Measurements from ENCODE around the gene CNTRL. TPM values are rescaled to one million over a fixed set of nuclear protein-coding genes. Genes with fewer than 3 reads are reported as not detected.
"Not testable (repeated sequence)": the region's sequence is repeated elsewhere in the genome, so short reads cannot be mapped to it uniquely, and the experiment has no call there.

The CNTRL gene
- total RNA-seq, 4 donors from 2014 or later: 23.5 to 31.5 (median 29.6) TPM

DNA sequence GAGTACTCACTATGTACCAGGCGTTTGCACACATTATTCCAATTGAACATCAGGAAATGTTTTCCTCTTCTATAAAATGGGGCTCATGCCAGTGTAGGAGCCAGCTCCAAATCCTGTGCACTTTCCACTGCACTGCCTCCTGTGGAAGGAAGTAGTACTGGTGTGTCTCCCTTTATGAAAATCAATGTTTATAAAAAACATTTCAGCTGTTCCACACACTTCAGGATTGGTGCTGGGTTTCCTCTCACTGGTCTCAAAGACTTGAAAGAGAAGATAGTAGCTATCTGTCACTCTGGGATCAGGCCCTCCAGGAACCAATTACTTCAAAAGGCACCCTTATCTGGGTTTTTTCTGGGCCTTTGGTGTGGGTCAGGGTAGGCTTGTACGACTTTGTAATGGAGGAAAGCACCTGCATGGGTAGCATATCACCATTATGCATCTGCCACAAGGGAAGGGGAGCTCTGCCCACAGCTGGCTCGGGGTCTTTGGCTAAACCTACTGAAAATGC, 94.4 kb downstream of the CNTRL start:
- no peaks in the 10 kb centered on the region for H3K27me3 ChIP-seq
- DNase-seq: no peak

DNA sequence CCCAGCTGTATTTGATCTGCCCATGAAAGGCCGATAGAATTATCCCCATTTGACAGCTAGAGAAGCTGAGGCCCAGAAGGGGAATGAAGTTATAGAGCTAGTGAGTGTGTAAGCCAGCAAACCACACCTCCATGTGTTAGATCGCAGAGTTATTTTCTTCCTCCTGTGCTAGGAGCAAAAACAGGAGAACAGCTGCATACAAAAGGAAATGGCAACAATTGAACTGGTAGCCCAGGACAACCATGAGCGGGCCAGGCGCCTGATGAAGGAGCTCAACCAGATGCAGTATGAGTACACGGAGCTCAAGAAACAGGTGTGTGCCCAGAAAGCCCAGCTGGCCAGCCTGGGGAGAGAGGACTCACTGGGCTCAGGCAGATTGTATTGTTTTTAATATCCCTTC, 96.5 kb downstream of the CNTRL start:
- no peaks in the 10 kb centered on the region for H3K36me3 ChIP-seq
- H3K27me3 ChIP-seq: no peaks in the 10 kb centered on the region
- no peak for TF ChIP-seq POLR2A (IDR thresholded peaks at IDR 0.05)

More for the DNA sequence above, 94.4 kb downstream of the CNTRL start:
- Histone ChIP-seq H3K4me3 (no peak overlapping the region), H3K4me1 (no peaks in the 10 kb centered on the region), H3K27ac (no peak overlapping the region), H3K36me3 (no peaks in the 10 kb centered on the region), H3K9me3 (no peaks in the 10 kb centered on the region)
- intact Hi-C loops (cut with DNase I; ENCODE audit: low total_unique reads): no loop called here
- TF ChIP-seq POLR2A (IDR thresholded peaks at IDR 0.05): no peak
- TF ChIP-seq, protein P1, sequence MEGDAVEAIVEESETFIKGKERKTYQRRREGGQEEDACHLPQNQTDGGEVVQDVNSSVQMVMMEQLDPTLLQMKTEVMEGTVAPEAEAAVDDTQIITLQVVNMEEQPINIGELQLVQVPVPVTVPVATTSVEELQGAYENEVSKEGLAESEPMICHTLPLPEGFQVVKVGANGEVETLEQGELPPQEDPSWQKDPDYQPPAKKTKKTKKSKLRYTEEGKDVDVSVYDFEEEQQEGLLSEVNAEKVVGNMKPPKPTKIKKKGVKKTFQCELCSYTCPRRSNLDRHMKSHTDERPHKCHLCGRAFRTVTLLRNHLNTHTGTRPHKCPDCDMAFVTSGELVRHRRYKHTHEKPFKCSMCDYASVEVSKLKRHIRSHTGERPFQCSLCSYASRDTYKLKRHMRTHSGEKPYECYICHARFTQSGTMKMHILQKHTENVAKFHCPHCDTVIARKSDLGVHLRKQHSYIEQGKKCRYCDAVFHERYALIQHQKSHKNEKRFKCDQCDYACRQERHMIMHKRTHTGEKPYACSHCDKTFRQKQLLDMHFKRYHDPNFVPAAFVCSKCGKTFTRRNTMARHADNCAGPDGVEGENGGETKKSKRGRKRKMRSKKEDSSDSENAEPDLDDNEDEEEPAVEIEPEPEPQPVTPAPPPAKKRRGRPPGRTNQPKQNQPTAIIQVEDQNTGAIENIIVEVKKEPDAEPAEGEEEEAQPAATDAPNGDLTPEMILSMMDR (IDR thresholded peaks at IDR 0.05): peak in 1 of 4 experiments; percentile 16

DNA sequence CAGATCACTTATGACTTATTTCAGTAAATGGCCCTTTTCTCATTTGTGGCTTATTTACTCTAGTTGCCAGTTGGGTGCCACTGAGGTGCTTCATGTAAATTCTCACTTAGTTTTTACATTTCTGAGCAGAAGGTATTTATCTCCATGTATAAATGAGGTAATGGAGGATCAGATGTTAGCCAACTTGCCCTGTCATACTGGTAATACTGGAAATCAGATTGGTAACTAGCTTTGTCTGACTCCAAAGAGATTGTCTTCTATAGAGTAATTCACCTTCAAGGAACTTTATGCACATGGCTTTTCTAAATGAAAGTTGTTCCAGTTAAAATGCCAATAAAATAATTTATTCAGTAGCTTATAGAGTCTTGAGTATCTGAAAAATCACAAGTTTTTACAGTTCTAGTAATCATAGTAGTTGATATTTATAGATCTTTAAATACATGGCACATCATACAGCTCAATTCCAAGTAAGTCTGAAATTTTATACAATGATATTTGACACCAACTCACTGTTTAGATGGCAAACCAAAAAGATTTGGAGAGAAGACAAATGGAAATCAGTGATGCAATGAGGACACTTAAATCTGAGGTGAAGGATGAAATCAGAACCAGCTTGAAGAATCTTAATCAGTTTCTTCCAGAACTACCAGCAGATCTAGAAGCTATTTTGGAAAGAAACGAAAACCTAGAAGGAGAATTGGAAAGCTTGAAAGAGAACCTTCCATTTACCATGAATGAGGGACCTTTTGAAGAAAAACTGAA, 98.2 kb downstream of the CNTRL start:
- Histone ChIP-seq H3K27ac (no peak overlapping the region), H3K4me1 (no peaks in the 10 kb centered on the region), H3K27me3 (no peaks in the 10 kb centered on the region), H3K4me3 (no peak overlapping the region), H3K36me3 (no peaks in the 10 kb centered on the region), H3K9me3 (no peaks in the 10 kb centered on the region)
- DNase-seq: no peak
- intact Hi-C loops (cut with DNase I; ENCODE audit: low total_unique reads): no loop called here
- no peak for TF ChIP-seq POLR2A (IDR thresholded peaks at IDR 0.05)
- TF ChIP-seq, protein P1 (IDR thresholded peaks at IDR 0.05): no peak

More for the DNA sequence above, 96.5 kb downstream of the CNTRL start:
- H3K27ac ChIP-seq: no peak overlapping the region
- DNase-seq: no peak
- H3K4me1 ChIP-seq: no peaks in the 10 kb centered on the region
- intact Hi-C loops (cut with DNase I; ENCODE audit: low total_unique reads): no loop called here
- H3K4me3 ChIP-seq: no peak overlapping the region
- no peaks in the 10 kb centered on the region for H3K9me3 ChIP-seq

DNA sequence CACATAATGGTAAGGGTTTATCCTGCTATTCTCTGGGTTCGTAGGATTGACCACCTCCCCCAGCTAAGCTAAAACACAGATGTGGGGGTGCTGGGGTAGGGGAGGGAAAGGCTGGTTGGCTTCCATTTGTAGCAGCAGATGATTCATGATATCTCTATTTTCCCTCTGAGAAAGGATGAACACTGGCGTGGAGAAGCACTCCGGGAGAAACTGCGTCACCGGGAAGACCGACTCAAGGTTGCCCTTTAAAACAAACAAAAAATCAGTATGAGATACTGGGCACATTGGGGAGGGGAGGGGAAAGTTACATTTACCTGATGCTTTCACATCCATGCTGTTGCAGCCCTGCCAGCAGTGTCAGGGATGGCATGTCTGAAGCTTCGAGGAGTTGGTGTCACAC, 98.7 kb downstream of the CNTRL start:
- no peak overlapping the region for H3K4me3 ChIP-seq
- no peak for DNase-seq
- intact Hi-C loops (cut with DNase I; ENCODE audit: low total_unique reads): no loop called here
- no peaks in the 10 kb centered on the region for H3K9me3 ChIP-seq
- H3K36me3 ChIP-seq: no peaks in the 10 kb centered on the region
- no peaks in the 10 kb centered on the region for H3K27me3 ChIP-seq
- H3K4me1 ChIP-seq: no peaks in the 10 kb centered on the region
- no peak overlapping the region for H3K27ac ChIP-seq
- no peak for TF ChIP-seq POLR2A (IDR thresholded peaks at IDR 0.05)
- TF ChIP-seq, protein P1 (IDR thresholded peaks at IDR 0.05): no peak

DNA sequence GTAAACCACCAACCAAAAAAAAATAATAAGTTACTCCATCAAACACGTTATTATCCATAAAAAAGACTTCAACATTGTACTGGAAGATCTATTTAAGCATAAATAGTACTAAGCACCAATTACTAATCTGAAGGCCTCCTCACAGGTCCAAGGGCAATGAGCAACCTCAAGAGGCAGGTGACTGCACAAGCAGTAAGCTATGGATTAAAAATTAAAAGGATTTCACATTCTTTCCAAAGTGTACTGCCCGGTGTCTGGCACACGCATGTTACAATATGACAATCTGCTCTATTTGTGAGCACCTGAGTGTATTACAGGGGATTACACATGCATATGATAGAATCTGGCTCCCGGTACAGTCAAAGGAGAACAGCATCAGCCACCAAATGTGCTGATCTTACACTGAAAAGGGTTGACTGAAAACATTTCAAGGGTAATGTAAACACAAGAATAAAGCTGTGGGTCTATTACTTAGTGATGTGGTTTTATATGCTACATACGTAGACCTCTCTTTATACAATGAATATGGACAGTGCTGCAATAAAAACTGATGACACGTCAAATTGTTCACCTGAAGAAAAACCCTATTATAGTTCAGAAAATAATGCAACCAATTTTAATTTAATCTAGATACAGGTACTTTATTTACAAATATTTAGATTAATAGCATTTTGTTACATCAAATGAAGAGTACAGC, 104.1 kb downstream of the CNTRL start:
- Histone ChIP-seq H3K27ac (no peak overlapping the region), H3K27me3 (no peaks in the 10 kb centered on the region), H3K9me3 (no peaks in the 10 kb centered on the region), H3K4me1 (no peaks in the 10 kb centered on the region), H3K4me3 (no peak overlapping the region), H3K36me3 (no peaks in the 10 kb centered on the region)
- no peak for DNase-seq
- intact Hi-C loops (cut with DNase I; ENCODE audit: low total_unique reads): no loop called here
- TF ChIP-seq, protein P1 (IDR thresholded peaks at IDR 0.05): no peak
- no peak for TF ChIP-seq POLR2A (IDR thresholded peaks at IDR 0.05)

DNA sequence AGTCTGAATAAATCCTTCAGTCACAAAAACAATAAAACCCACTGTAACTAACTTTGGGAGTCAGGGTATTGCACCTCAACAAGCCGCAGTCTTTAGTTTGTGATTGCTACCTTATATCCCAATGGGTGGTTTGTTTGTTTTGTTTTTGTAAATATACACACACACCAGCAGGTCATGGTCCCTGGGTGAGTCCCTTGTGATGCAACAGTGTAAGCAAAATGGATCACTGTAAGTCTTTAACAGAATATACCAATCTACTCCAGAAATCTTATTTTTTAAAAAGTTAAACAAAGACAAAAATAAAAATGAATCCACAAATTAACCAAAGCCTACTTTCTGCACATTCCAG, 104.6 kb downstream of the CNTRL start:
- not testable (repeated sequence) for H3K36me3 ChIP-seq

More for the DNA sequence above, 104.6 kb downstream of the CNTRL start:
- intact Hi-C loops (cut with DNase I; ENCODE audit: low total_unique reads); H3K27me3 ChIP-seq; H3K4me3 ChIP-seq; H3K4me1 ChIP-seq; DNase-seq; H3K27ac ChIP-seq; H3K9me3 ChIP-seq: not testable (repeated sequence)
